GM23338 (cell line): ENCODE data around the gene IMMP2L. TPM values are rescaled to one million over a fixed set of nuclear protein-coding genes. Genes with fewer than 3 reads are reported as not detected.

Experiments
- CREB1 ChIP-seq: fragments of 250-450 bp; sonication (Bioruptor Pico); IDR thresholded peaks from 2 replicates; pipeline ENCODE4 v1.5.0; 2020; ENCODE audit warnings: low read depth, mild to moderate bottlenecking, moderate library complexity
- EZH2phosphoT487 ChIP-seq: fragments of 200-600 bp; sonication (generic); IDR thresholded peaks from one replicate; pipeline ENCODE4 v1.8.1; 2018; ENCODE audit warnings: antibody characterized with exemption; ENCODE audit not compliant: unreplicated experiment
- JUNB ChIP-seq: IDR thresholded peaks from one replicate; pipeline ENCODE4 v1.6.1; 2016; ENCODE audit warnings: antibody characterized with exemption; ENCODE audit not compliant: unreplicated experiment
- POLR2AphosphoS5 ChIP-seq: IDR thresholded peaks from 2 replicates; pipeline ENCODE4 v1.6.1; 2016; ENCODE audit warnings: antibody characterized with exemption, low read depth
- REST ChIP-seq: IDR thresholded peaks from one replicate; pipeline ENCODE4 v1.6.1; 2018; ENCODE audit warnings: antibody characterized with exemption; ENCODE audit not compliant: unreplicated experiment
- ZNF114 ChIP-seq: fragments of 250-450 bp; sonication (Bioruptor Pico); IDR thresholded peaks from 2 replicates; pipeline ENCODE4 v1.5.0; 2020; ENCODE audit warnings: mild to moderate bottlenecking, moderate library complexity
- ZNF462 ChIP-seq: fragments of 250-450 bp; sonication (Bioruptor Pico); IDR thresholded peaks from 2 replicates; pipeline ENCODE4 v1.5.0; 2020; ENCODE audit warnings: mild to moderate bottlenecking, moderate library complexity
- polyA plus RNA-seq: library from polyadenylated mRNA; unstranded; fragments of >200 nt; fragmentation: Nextera tagmentation; extraction: Ambion mirVana; gene quantifications from 2 replicates; pipeline ENCODE4 v1.2.1, GENCODE V29; 2016
- total RNA-seq: library from RNA; depleted of rRNA; stranded (reverse); fragments of >200 nt; shearing (Covaris generic); gene quantifications from 2 replicates; pipeline ENCODE4 v1.2.3, GENCODE V29; 2014

The IMMP2L gene
- total and polyA plus RNA-seq, 2 experiments from 2014 or later: 7.3 to 14.0 TPM

- TF ChIP-seq ZNF462 (no peak), CREB1 (CRISPR knock-in tag) (no peak), REST (no peak), POLR2AphosphoS5 (no peak), ZNF114 (CRISPR knock-in tag) (no peak), EZH2phosphoT487 (no peak), JUNB (no peak)
Measured at GRCh38 chr7:111540199-111540815, 22.0 kb downstream of the IMMP2L start (continued).
